Testis (tissue), 2 donors: ENCODE measurements around the gene BRSK2.

Experiments used
- CTCF ChIP-seq, 3 experiments: fragments of 450-650 bp in 2 of 3; fragments of 200-600 bp in 1 of 3; sonication (generic) in 1 of 3; IDR thresholded peaks; one replicate each; pipeline ENCODE4 v1.5.1; 2016 to 2019; ENCODE audit warnings: antibody characterized with exemption in 3 of 3, mild to moderate bottlenecking in 2 of 3, moderate library complexity in 1 of 3
- POLR2A ChIP-seq: fragments of 450-650 bp; IDR thresholded peaks from one replicate; pipeline ENCODE4 v1.6.1; 2017; ENCODE audit warnings: antibody characterized with exemption, mild to moderate bottlenecking, moderate library complexity

GRCh38 chr11:1342946-1343345 is 46.8 kb upstream of the BRSK2 start:
- TF ChIP-seq CTCF (IDR thresholded peaks at IDR 0.05) (no peak), POLR2A (no peak)
